ENCODE results near the gene PSMD13.

The PSMD13 gene

GRCh38 chr11:297586-298405, 61.0 kb downstream of the PSMD13 start:
- H2AFZ ChIP-seq (ENCODE audit: low read length), result no peak overlapping the region
- no peaks in the 10 kb centered on the region for H4K20me1 ChIP-seq (ENCODE audit: insufficient read depth, low read length)
- no peak for DNase-seq
- H3K79me2 ChIP-seq (ENCODE audit: low read length), result no peaks in the 10 kb centered on the region
- H3K4me2 ChIP-seq (ENCODE audit: low read depth, low read length), result no peak overlapping the region
- H3K9me3 ChIP-seq (replicated peaks; ENCODE audit: insufficient read depth, low read length), result no peaks in the 10 kb centered on the region
- H3K36me3 ChIP-seq (replicated peaks; ENCODE audit: insufficient read depth, low read length), result no peaks in the 10 kb centered on the region
- no peak overlapping the region for H3K27ac ChIP-seq (ENCODE audit: low read length)
- no peaks in the 10 kb centered on the region for H3F3A ChIP-seq (ENCODE audit: insufficient read depth, low read length)
- H3K4me3 ChIP-seq (ENCODE audit: low read length), result no peak overlapping the region
- H3K27me3 ChIP-seq (replicated peaks; ENCODE audit: insufficient read depth, low read length), result peaks cover 41% of the 10 kb centered on the region
- no peak overlapping the region for H3K9ac ChIP-seq (ENCODE audit: low read length)
- H3K9me2 ChIP-seq (replicated peaks; ENCODE audit: insufficient read depth, low read length), result no peaks in the 10 kb centered on the region
- TF ChIP-seq, protein P1, sequence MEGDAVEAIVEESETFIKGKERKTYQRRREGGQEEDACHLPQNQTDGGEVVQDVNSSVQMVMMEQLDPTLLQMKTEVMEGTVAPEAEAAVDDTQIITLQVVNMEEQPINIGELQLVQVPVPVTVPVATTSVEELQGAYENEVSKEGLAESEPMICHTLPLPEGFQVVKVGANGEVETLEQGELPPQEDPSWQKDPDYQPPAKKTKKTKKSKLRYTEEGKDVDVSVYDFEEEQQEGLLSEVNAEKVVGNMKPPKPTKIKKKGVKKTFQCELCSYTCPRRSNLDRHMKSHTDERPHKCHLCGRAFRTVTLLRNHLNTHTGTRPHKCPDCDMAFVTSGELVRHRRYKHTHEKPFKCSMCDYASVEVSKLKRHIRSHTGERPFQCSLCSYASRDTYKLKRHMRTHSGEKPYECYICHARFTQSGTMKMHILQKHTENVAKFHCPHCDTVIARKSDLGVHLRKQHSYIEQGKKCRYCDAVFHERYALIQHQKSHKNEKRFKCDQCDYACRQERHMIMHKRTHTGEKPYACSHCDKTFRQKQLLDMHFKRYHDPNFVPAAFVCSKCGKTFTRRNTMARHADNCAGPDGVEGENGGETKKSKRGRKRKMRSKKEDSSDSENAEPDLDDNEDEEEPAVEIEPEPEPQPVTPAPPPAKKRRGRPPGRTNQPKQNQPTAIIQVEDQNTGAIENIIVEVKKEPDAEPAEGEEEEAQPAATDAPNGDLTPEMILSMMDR (IDR thresholded peaks at IDR 0.05; ENCODE audit: low read length), result no peak
- TF ChIP-seq EZH2phosphoT487 (IDR thresholded peaks at IDR 0.05; ENCODE audit: low read length), result no peak
- no peaks in the 10 kb centered on the region for H3K4me1 ChIP-seq (ENCODE audit: low read length)

DNA sequence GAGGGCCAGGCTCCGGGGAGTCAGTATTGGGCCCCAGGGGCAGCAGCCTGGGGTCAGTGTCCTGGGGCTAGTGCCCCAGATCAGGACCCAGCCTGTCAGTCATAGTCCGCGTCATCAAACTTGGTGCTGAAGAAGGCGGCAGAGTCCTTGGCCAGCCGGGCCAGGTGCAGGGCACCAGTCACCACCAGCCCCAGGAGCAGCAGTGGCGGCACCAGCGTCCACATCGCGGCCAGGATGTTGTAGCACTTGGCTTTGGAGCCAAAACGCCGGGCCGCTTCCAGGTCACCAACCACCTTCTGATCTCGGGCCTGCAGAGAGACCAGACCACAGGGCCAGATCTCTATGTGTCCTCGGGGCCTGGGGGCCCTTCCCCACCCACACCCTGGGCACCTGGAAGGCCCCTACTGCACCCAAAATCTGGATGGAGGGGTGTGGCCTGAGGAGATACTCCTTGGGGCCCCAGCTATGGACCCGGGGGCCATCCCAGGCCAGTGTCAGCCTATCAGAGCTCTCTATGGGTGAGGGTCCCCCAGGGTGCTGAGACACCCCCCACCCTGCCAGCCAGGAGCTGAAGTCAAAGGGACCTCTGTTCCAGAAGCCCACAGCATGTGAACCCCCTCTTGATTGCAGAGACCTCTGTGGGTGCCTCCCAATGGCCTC, 61.8 kb downstream of the PSMD13 start:
- Histone ChIP-seq H3K27me3 (replicated peaks; ENCODE audit: insufficient read depth, low read length) (peaks cover 49% of the 10 kb centered on the region), H3K27ac (ENCODE audit: low read length) (no peak overlapping the region), H3K9me3 (replicated peaks; ENCODE audit: insufficient read depth, low read length) (no peaks in the 10 kb centered on the region), H3K36me3 (replicated peaks; ENCODE audit: insufficient read depth, low read length) (no peaks in the 10 kb centered on the region), H4K20me1 (ENCODE audit: insufficient read depth, low read length) (no peaks in the 10 kb centered on the region), H3K4me2 (ENCODE audit: low read depth, low read length) (no peak overlapping the region), H3K4me1 (ENCODE audit: low read length) (no peaks in the 10 kb centered on the region), H3K4me3 (ENCODE audit: low read length) (no peak overlapping the region), H3F3A (ENCODE audit: insufficient read depth, low read length) (no peaks in the 10 kb centered on the region), H3K9me2 (replicated peaks; ENCODE audit: insufficient read depth, low read length) (no peaks in the 10 kb centered on the region), H3K79me2 (ENCODE audit: low read length) (no peaks in the 10 kb centered on the region), H2AFZ (ENCODE audit: low read length) (no peak overlapping the region), H3K9ac (ENCODE audit: low read length) (no peak overlapping the region)
- TF ChIP-seq EZH2 (optimal IDR thresholded peaks at IDR 0.05; ENCODE audit: low read depth, low read length), result no peak
- no peak for DNase-seq

DNA sequence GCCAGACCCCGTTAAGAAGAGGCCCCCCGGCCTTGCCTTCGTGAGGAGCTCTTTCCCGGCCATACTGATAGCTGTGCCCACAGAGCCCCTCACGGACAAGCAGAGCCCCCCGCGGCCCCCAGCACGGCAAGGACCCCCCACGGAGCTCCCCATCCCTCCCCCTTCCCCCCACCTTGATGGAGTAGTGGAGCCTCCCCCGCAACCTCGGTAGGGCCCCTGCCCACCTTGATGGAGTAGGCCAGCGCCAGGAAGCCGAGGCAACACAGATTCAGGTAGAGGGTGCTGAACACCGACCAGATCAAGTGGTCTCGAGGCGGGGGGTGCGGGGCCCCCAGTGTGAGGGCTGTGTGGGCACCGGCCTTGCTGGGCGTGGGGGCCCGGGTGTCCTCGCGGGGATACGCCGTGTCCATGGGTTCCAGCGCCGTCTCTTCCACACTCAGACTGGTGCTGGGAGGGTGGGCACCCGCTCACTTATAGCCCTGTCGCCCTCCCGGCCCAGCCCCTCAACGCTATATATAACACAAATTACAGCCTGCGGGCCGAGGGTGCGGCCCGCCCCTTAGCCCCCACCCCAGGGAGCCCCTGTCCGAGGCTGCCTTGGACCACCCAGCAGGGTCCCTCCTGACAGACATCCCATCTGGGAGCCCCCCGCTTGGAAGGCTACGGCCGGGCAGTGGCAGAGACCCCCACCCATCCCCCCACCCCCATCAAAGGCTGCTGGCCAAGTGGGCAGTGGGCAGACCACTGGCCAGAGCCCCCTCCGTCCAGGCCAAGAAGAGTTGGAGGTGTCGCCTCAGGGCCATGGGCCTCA, 62.5 kb downstream of the PSMD13 start, which contains the start of gene IFITM5:
Gene IFITM5 (minus strand): TSS at position 446 of the 811 bp plus-strand sequence. CDS start 36 bp downstream, at position 410.
- H3K27me3 ChIP-seq (replicated peaks; ENCODE audit: insufficient read depth, low read length), result peaks cover 52% of the 10 kb centered on the region
- no peaks in the 10 kb centered on the region for H4K20me1 ChIP-seq (ENCODE audit: insufficient read depth, low read length)
- no peaks in the 10 kb centered on the region for H3F3A ChIP-seq (ENCODE audit: insufficient read depth, low read length)
- H3K36me3 ChIP-seq (replicated peaks; ENCODE audit: insufficient read depth, low read length), result no peaks in the 10 kb centered on the region
- TF ChIP-seq, protein P1 (IDR thresholded peaks at IDR 0.05; ENCODE audit: low read length), result no peak
- TF ChIP-seq EZH2phosphoT487 (IDR thresholded peaks at IDR 0.05; ENCODE audit: low read length), result no peak
- TF ChIP-seq EZH2 (optimal IDR thresholded peaks at IDR 0.05; ENCODE audit: low read depth, low read length), result no peak
- DNase-seq, result no peak
- no peaks in the 10 kb centered on the region for H3K9me3 ChIP-seq (replicated peaks; ENCODE audit: insufficient read depth, low read length)
- H3K9ac ChIP-seq (ENCODE audit: low read length), result no peak within 1 kb of the TSS
- H3K9me2 ChIP-seq (replicated peaks; ENCODE audit: insufficient read depth, low read length), result no peaks in the 10 kb centered on the region
- H3K4me3 ChIP-seq (ENCODE audit: low read length), result no peak within 1 kb of the TSS
- no peak within 1 kb of the TSS for H2AFZ ChIP-seq (ENCODE audit: low read length)
- no peaks in the 10 kb centered on the region for H3K4me1 ChIP-seq (ENCODE audit: low read length)
- H3K79me2 ChIP-seq (ENCODE audit: low read length), result no peaks in the 10 kb centered on the region
- H3K4me2 ChIP-seq (ENCODE audit: low read depth, low read length), result no peak within 1 kb of the TSS
- H3K27ac ChIP-seq (ENCODE audit: low read length), result no peak within 1 kb of the TSS

Measured in MM.1S (cell line).